Loucy (cell line): ENCODE data around the gene EFS.

Experiments used
- H2AFZ ChIP-seq: fragments of 200-600 bp; sonication (generic); 2 replicates; pipeline ENCODE4 v1.6.0; 2016; ENCODE audit warnings: antibody characterized with exemption, mild to moderate bottlenecking, low read length, moderate library complexity
- H3F3A ChIP-seq: fragments of 200-600 bp; 2 replicates; pipeline ENCODE4 v1.6.0; 2016; ENCODE audit warnings: antibody characterized with exemption, low read depth, mild to moderate bottlenecking
- H3K27me3 ChIP-seq: fragments of 200-600 bp; sonication (generic); 2 replicates; pipeline ENCODE4 v1.6.1; 2014; ENCODE audit warnings: low read length, mild to moderate bottlenecking; ENCODE audit not compliant: insufficient read depth, poor library complexity, severe bottlenecking
- H3K36me3 ChIP-seq: fragments of 200-600 bp; sonication (generic); 2 replicates; pipeline ENCODE4 v1.6.1; 2016; ENCODE audit warnings: low read length; ENCODE audit not compliant: insufficient read depth
- H3K4me1 ChIP-seq: fragments of 200-600 bp; sonication (generic); 2 replicates; pipeline ENCODE4 v1.5.1; 2014; ENCODE audit warnings: low read length, mild to moderate bottlenecking; ENCODE audit not compliant: insufficient read depth, poor library complexity, severe bottlenecking
- H3K4me2 ChIP-seq: fragments of 200-600 bp; sonication (generic); 2 replicates; pipeline ENCODE4 v1.6.0; 2014; ENCODE audit warnings: antibody characterized with exemption, low read length, low read depth, mild to moderate bottlenecking; ENCODE audit not compliant: poor library complexity, severe bottlenecking
- H3K4me3 ChIP-seq: fragments of 200-600 bp; sonication (generic); 2 replicates; pipeline ENCODE4 v1.5.1; 2014; ENCODE audit warnings: low read length, mild to moderate bottlenecking, mixed read lengths; ENCODE audit not compliant: poor library complexity, severe bottlenecking
- H3K79me2 ChIP-seq: fragments of 200-600 bp; sonication (generic); 2 replicates; pipeline ENCODE4 v1.6.1; 2014; ENCODE audit warnings: low read length; ENCODE audit not compliant: insufficient read depth
- H3K9ac ChIP-seq: fragments of 200-600 bp; sonication (generic); 2 replicates; pipeline ENCODE4 v1.6.0; 2014; ENCODE audit warnings: mild to moderate bottlenecking, low read depth, low read length, moderate library complexity; ENCODE audit not compliant: poor library complexity, severe bottlenecking
- H3K9me2 ChIP-seq: fragments of 200-600 bp; sonication (generic); replicated peaks from 2 replicates; pipeline ENCODE4 v1.6.1; 2016; ENCODE audit warnings: low read depth, low read length, mixed read lengths
- H3K9me3 ChIP-seq: fragments of 200-600 bp; sonication (generic); 2 replicates; pipeline ENCODE4 v1.6.1; 2014; ENCODE audit warnings: mild to moderate bottlenecking, antibody characterized with exemption, low read length, low read depth; ENCODE audit not compliant: insufficient read depth
- H4K20me1 ChIP-seq: fragments of 200-600 bp; sonication (generic); 2 replicates; pipeline ENCODE4 v1.6.0; 2014; ENCODE audit warnings: antibody characterized with exemption, low read length, mild to moderate bottlenecking; ENCODE audit not compliant: insufficient read depth, poor library complexity, severe bottlenecking
- EZH2phosphoT487 ChIP-seq: fragments of 200-600 bp; IDR thresholded peaks from 2 replicates; pipeline ENCODE4 v1.6.1; 2018; ENCODE audit warnings: antibody characterized with exemption, mild to moderate bottlenecking, moderate library complexity, borderline replicate concordance
- TF ChIP-seq, protein P1 (sequence below): fragments of 200-600 bp; sonication (generic); conservative IDR thresholded peaks from 2 replicates; pipeline ENCODE4 v1.5.1; 2014; ENCODE audit warnings: mild to moderate bottlenecking, antibody characterized with exemption, low read length

EFS gene

DNA sequence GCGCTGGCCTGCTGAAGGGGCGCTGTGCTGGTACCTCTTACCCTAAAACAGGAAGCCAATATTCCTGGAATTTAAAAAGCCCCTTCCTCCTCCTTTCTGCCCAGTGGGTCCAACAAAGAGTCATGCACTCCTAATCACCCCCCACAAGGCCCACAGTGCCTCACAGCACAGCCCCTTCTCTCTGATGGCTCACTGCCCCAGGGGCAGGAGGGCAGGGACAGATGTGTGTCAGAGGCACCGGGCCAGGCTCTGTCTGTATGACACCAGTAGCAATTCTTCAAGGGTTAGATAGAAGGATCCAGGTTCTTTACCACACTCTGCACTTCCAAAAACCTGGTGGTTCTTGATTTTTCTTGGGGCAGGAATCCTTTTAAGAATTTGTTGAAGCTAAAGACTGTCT is 34.2 kb upstream of the EFS start:
- no peaks in the 10 kb centered on the region for H3F3A ChIP-seq
- no peak overlapping the region for H3K9ac ChIP-seq
- H3K27me3 ChIP-seq: no peaks in the 10 kb centered on the region
- H3K4me1 ChIP-seq: no peaks in the 10 kb centered on the region
- no peaks in the 10 kb centered on the region for H3K36me3 ChIP-seq
- H3K79me2 ChIP-seq: no peaks in the 10 kb centered on the region
- H3K4me2 ChIP-seq: no peak overlapping the region
- H4K20me1 ChIP-seq: no peaks in the 10 kb centered on the region
- H2AFZ ChIP-seq: no peak overlapping the region
- no peak overlapping the region for H3K4me3 ChIP-seq
- H3K9me2 ChIP-seq: no peaks in the 10 kb centered on the region
- no peaks in the 10 kb centered on the region for H3K9me3 ChIP-seq
- TF ChIP-seq, protein P1, sequence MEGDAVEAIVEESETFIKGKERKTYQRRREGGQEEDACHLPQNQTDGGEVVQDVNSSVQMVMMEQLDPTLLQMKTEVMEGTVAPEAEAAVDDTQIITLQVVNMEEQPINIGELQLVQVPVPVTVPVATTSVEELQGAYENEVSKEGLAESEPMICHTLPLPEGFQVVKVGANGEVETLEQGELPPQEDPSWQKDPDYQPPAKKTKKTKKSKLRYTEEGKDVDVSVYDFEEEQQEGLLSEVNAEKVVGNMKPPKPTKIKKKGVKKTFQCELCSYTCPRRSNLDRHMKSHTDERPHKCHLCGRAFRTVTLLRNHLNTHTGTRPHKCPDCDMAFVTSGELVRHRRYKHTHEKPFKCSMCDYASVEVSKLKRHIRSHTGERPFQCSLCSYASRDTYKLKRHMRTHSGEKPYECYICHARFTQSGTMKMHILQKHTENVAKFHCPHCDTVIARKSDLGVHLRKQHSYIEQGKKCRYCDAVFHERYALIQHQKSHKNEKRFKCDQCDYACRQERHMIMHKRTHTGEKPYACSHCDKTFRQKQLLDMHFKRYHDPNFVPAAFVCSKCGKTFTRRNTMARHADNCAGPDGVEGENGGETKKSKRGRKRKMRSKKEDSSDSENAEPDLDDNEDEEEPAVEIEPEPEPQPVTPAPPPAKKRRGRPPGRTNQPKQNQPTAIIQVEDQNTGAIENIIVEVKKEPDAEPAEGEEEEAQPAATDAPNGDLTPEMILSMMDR: no peak
- no peak for TF ChIP-seq EZH2phosphoT487

DNA sequence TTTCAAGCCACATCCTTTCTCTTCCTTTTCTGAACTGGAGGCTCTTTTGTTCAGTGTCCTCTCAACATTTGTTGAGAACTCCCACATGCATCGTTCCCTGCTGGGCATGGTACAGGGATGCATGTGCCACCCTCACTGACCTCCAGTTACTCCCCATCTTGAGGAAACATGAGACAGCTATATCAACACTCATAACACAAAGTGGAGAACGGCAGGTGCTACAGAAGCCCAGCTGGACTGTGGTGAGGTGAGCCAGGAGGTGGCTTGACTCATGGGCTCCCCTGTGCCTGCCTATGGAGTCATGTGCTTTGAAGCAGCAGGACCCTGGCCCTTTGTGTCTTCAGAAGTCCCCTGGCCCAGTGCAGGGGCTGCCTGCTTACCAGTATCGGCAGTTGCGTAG is 33.4 kb upstream of the EFS start:
- Histone ChIP-seq H3F3A (no peaks in the 10 kb centered on the region), H2AFZ (no peak overlapping the region), H3K4me3 (no peak overlapping the region), H3K4me1 (no peaks in the 10 kb centered on the region), H3K4me2 (no peak overlapping the region), H3K27me3 (no peaks in the 10 kb centered on the region), H3K9me2 (no peaks in the 10 kb centered on the region), H3K79me2 (no peaks in the 10 kb centered on the region), H3K36me3 (no peaks in the 10 kb centered on the region), H3K9me3 (no peaks in the 10 kb centered on the region), H3K9ac (no peak overlapping the region), H4K20me1 (no peaks in the 10 kb centered on the region)
- TF ChIP-seq, protein P1: no peak
- TF ChIP-seq EZH2phosphoT487: no peak

DNA sequence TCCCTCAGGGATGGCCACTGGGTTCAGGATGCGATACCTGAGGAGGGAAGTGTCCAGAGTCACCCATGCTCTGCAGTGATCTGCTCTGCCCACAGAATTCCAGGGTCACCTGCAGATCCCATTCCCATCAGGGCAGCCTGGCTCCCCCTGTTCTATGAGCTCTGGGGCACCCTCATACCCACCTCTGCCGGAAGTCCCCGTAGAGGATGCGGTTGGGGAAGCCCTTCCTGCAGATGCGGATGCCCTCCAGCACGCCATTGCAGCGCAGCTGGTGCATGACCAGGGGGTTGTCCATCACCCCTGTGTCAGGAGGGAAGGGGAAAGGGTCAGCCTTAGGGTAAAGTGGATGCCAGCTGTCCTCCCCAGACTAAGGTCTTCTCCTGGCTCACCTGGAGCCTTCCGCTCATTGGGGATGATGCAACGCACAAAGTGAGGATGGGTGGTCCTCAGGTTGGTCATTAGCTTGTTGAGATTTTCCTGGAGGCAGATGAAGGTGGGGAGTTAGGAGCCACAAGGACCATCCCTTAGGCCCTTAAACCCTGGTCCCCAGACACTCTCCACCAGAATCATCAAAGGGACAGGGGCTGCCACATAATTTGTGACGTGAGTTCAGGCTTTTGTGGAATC is 31.9 kb upstream of the EFS start:
- H3K36me3 ChIP-seq: no peaks in the 10 kb centered on the region
- H3K79me2 ChIP-seq: no peaks in the 10 kb centered on the region
- H3K9me3 ChIP-seq: no peaks in the 10 kb centered on the region
- no peak overlapping the region for H3K4me2 ChIP-seq
- H4K20me1 ChIP-seq: no peaks in the 10 kb centered on the region
- no peak overlapping the region for H3K9ac ChIP-seq
- no peaks in the 10 kb centered on the region for H3K4me1 ChIP-seq
- TF ChIP-seq EZH2phosphoT487: no peak
- TF ChIP-seq, protein P1: no peak
- H3K4me3 ChIP-seq: no peak overlapping the region
- no peaks in the 10 kb centered on the region for H3K9me2 ChIP-seq
- no peak overlapping the region for H2AFZ ChIP-seq
- no peaks in the 10 kb centered on the region for H3K27me3 ChIP-seq
- no peaks in the 10 kb centered on the region for H3F3A ChIP-seq
